ENCODE results near the gene TTI1. TPM values are rescaled to one million over a fixed set of nuclear protein-coding genes. Genes with fewer than 3 reads are reported as not detected.

TTI1 gene
- 14.1 TPM for total RNA-seq
- 10 to 100 TPM; 13.5 to 20.4 (median 15.2) TPM for polyA plus RNA-seq (ENCODE audit: insufficient read depth in 1 of 8, insufficient read length in 8 of 8, low replicate concordance in 1 of 8)
- long read RNA-seq, donor 1 = 0 reads
- long read RNA-seq, donor 2, partial matches to known transcripts = 0 of 1 reads
- long read RNA-seq, donor 2, other reads (novel, unspliced or antisense) = 0 of 1 reads
- long read RNA-seq, donor 3, partial matches to known transcripts = 7 of 13 reads
- long read RNA-seq, donor 3, other reads (novel, unspliced or antisense) = 0 of 13 reads
- long read RNA-seq, donor 4, partial matches to known transcripts = 13 of 15 reads
- long read RNA-seq, donor 4, other reads (novel, unspliced or antisense) = 0 of 15 reads
- long read RNA-seq, donor 5, transcript TTI1-203 (7 exons, 3,791 nt) = major isoform, 5 of 73 reads
- long read RNA-seq, donor 5, partial matches to known transcripts = 55 of 73 reads
- long read RNA-seq, donor 5, other reads (novel, unspliced or antisense) = 9 of 73 reads
- long read RNA-seq, donor 6, partial matches to known transcripts = 7 of 12 reads
- long read RNA-seq, donor 6, other reads (novel, unspliced or antisense) = 0 of 12 reads
- long read RNA-seq, donor 7, partial matches to known transcripts = 0 of 5 reads
- long read RNA-seq, donor 7, other reads (novel, unspliced or antisense) = 0 of 5 reads
- long read RNA-seq, donor 8, partial matches to known transcripts = 0 of 3 reads
- long read RNA-seq, donor 8, other reads (novel, unspliced or antisense) = 0 of 3 reads
- long read RNA-seq, donor 9 = 0 reads
- long read RNA-seq, donor 10, partial matches to known transcripts = 0 of 3 reads
- long read RNA-seq, donor 10, other reads (novel, unspliced or antisense) = 0 of 3 reads
- long read RNA-seq, donor 11, partial matches to known transcripts = 5 of 5 reads
- long read RNA-seq, donor 11, other reads (novel, unspliced or antisense) = 0 of 5 reads

DNA sequence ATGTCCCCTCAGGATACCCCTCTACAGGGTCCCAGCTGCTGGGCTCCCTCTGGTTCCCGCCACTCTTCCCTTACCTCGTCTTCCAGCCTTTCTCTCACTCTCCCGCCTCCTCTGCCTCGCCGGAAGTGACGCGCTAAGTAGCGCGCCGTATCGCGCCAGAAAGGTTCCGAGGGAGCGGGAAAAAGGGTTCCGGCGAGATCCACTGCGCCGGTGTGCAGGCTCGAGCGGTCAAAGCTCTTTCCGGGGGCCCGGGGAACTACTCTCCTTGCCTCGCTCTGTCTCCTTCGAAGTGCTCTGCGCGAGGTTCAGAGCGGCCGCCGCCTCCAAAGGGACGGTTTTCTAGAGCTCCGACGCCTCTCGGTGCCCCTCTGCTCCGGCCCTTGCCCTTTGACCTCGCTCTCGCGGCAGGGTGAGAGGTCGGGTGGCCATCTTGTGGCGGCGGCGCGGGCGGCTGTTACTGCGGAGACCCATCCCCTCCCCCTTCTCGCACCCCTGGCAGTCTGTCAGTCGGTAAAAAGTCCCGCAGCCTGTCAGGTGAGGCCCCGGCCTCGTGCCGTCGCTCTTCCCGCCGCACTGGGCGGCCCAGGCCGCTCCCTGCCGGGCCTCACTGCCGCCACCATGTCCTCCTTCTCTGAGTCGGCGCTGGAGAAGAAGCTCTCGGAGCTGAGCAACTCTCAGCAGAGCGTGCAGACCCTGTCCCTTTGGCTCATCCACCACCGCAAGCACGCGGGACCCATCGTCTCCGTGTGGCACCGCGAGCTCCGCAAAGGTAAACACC is at the start of gene TTI1, which contains the start of gene RPRD1B:
TSS of gene TTI1 (minus strand) at position 127 of the 778 bp plus-strand sequence. CDS start 19,640 bp downstream, outside the sequence.
TSS of gene RPRD1B (plus strand) at position 417 of the 778 bp plus-strand sequence. CDS start at position 619, 202 bp downstream.
- WGBS (ENCODE audit: insufficient coverage) = under 1% methylated on average over 59 of the region's 69 CpGs
- peak; percentile 98 for DNase-seq
- Histone ChIP-seq H3K4me1 (ENCODE audit: control insufficient read depth, insufficient read depth, low read length) (peaks cover 21% of the 10 kb centered on the region), H3K9me3 (replicated peaks; ENCODE audit: control insufficient read depth, low read depth, low read length) (no peaks in the 10 kb centered on the region), H3K27ac (ENCODE audit: low read length) (peak within 1 kb of the TSS; percentile 90), H3K27me3 (ENCODE audit: control insufficient read depth, insufficient read depth, low read length) (no peaks in the 10 kb centered on the region), H3K36me3 (ENCODE audit: control insufficient read depth, insufficient read depth, low read length) (peaks cover 21% of the 10 kb centered on the region), H3K4me3 (ENCODE audit: low read length) (peak within 1 kb of the TSS; percentile 99)

- H3K4me3 ChIP-seq (ENCODE audit: low read length) = no peak overlapping the region
- no peak for DNase-seq
- peaks cover 32% of the 10 kb centered on the region for H3K36me3 ChIP-seq (ENCODE audit: control insufficient read depth, insufficient read depth, low read length)
- H3K27me3 ChIP-seq (ENCODE audit: control insufficient read depth, insufficient read depth, low read length) = no peaks in the 10 kb centered on the region
- H3K4me1 ChIP-seq (ENCODE audit: control insufficient read depth, insufficient read depth, low read length) = peaks cover 17% of the 10 kb centered on the region
- no peak overlapping the region for H3K27ac ChIP-seq (ENCODE audit: low read length)
- H3K9me3 ChIP-seq (replicated peaks; ENCODE audit: control insufficient read depth, low read depth, low read length) = peaks cover 6% of the 10 kb centered on the region
Observed at GRCh38 chr20:38082894-38083293, 49.6 kb upstream of the TTI1 start.

- no peak overlapping the region for H3K4me3 ChIP-seq (ENCODE audit: low read length)
- peaks cover 31% of the 10 kb centered on the region for H3K36me3 ChIP-seq (ENCODE audit: control insufficient read depth, insufficient read depth, low read length)
- H3K4me1 ChIP-seq (ENCODE audit: control insufficient read depth, insufficient read depth, low read length) = peaks cover 17% of the 10 kb centered on the region
- H3K27ac ChIP-seq (ENCODE audit: low read length) = no peak overlapping the region
- no CpG with 5 or more reads among the region's 3 CpGs for WGBS (ENCODE audit: insufficient coverage)
- no peaks in the 10 kb centered on the region for H3K27me3 ChIP-seq (ENCODE audit: control insufficient read depth, insufficient read depth, low read length)
- no peak for DNase-seq
- H3K9me3 ChIP-seq (replicated peaks; ENCODE audit: control insufficient read depth, low read depth, low read length) = peaks cover 6% of the 10 kb centered on the region
Observed at GRCh38 chr20:38081575-38081974, 48.3 kb upstream of the TTI1 start.

DNA sequence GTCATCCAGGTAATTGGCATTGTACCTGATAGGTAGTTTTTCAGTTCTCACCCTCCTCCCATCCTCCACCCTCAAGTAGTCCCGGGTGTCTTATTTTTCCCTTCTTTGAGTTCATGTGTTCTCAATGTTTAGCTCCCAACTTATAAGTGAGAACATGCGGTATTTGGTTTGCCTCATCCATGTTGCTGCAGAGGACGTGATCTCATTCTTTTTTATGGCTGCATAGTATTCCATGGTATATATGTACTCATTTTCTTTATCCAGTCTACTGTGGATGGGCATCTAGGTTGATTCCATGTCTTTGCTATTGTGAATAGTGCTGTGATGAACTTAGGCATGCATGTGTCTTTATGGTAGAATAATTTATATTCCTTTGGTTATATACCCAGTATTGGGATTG is 46.1 kb upstream of the TTI1 start:
- Histone ChIP-seq H3K36me3 (ENCODE audit: control insufficient read depth, insufficient read depth, low read length) (peaks cover 21% of the 10 kb centered on the region), H3K27me3 (ENCODE audit: control insufficient read depth, insufficient read depth, low read length) (no peaks in the 10 kb centered on the region), H3K27ac (ENCODE audit: low read length) (no peak overlapping the region), H3K4me1 (ENCODE audit: control insufficient read depth, insufficient read depth, low read length) (peaks cover 18% of the 10 kb centered on the region), H3K4me3 (ENCODE audit: low read length) (no peak overlapping the region), H3K9me3 (replicated peaks; ENCODE audit: control insufficient read depth, low read depth, low read length) (peaks cover 6% of the 10 kb centered on the region)
- whole genome bisulfite sequencing (ENCODE audit: insufficient coverage) = no CpG with 5 or more reads among the region's 3 CpGs
- no peak for DNase-seq

DNA sequence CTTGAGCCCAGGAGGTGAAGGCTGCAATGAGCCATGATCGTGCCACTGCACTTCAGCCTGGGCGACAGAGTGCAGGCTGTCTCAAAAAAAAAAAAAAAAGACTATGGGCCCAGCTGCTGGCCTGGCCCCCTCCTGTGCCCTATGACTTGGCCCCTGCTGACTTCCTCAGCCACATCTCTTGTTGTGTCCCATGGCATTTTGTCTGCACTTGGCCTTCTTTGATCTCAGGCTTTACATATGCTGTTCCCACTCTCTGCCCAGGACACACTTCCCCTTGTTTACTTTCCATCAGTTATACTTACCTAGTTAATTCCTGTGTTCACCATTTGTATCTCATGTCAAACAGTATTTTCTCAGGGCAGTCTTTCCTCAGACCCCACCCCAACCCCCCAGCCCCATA is 44.8 kb upstream of the TTI1 start:
- no peak for DNase-seq
- Histone ChIP-seq H3K36me3 (ENCODE audit: control insufficient read depth, insufficient read depth, low read length) (peaks cover 21% of the 10 kb centered on the region), H3K9me3 (replicated peaks; ENCODE audit: control insufficient read depth, low read depth, low read length) (peaks cover 6% of the 10 kb centered on the region), H3K27me3 (ENCODE audit: control insufficient read depth, insufficient read depth, low read length) (no peaks in the 10 kb centered on the region), H3K27ac (ENCODE audit: low read length) (no peak overlapping the region), H3K4me3 (ENCODE audit: low read length) (no peak overlapping the region), H3K4me1 (ENCODE audit: control insufficient read depth, insufficient read depth, low read length) (peaks cover 22% of the 10 kb centered on the region)
- WGBS (ENCODE audit: insufficient coverage) = 92% methylated on average over 2 of the region's 2 CpGs

GRCh38 chr20:38076548-38076947 is 43.3 kb upstream of the TTI1 start:
- peaks cover 6% of the 10 kb centered on the region for H3K9me3 ChIP-seq (replicated peaks; ENCODE audit: control insufficient read depth, low read depth, low read length)
- H3K36me3 ChIP-seq (ENCODE audit: control insufficient read depth, insufficient read depth, low read length) = peaks cover 21% of the 10 kb centered on the region
- no peak overlapping the region for H3K4me3 ChIP-seq (ENCODE audit: low read length)
- H3K4me1 ChIP-seq (ENCODE audit: control insufficient read depth, insufficient read depth, low read length) = peaks cover 23% of the 10 kb centered on the region
- no peaks in the 10 kb centered on the region for H3K27me3 ChIP-seq (ENCODE audit: control insufficient read depth, insufficient read depth, low read length)
- DNase-seq = no peak
- no peak overlapping the region for H3K27ac ChIP-seq (ENCODE audit: low read length)

DNA sequence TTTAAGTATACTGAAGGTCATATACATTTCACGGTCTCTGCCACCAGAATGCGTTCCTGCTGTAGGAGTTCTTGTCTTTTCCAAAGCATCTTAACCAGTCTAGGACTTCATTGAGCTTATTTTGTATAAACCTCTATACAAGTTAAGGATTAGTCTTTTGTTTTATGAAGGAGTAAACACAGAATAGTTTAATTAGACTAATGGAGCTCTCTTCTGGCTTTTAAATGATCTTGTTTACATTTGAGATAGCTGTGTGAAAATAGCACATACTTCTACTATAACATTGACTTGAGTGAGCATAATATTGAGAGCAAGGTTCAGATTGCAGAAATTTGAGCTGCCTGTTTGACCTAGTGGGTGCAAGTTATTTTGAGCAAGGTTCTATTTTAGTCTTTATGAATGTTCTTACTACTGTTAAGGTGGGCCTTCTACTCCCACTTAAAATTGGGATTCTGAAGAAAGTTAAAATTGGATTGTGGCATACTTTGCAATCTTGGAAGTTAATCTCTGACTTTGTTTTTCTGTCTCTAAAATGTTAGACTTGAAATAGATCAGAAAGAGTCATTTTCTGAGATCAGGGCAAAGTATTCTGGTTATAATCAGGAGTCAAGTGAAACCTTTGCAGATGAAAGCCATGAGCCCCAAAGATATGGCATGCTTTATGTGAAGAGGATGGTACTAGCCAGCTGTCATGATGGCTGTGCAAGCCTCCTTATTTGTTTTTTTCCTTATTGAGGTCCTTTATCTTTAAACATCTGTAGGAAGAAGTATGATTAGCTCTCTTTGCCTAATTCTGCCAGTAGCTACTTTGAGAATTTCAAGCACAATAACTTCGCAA is 42.1 kb upstream of the TTI1 start:
- Histone ChIP-seq H3K27me3 (ENCODE audit: control insufficient read depth, insufficient read depth, low read length) (no peaks in the 10 kb centered on the region), H3K4me3 (ENCODE audit: low read length) (no peak overlapping the region), H3K36me3 (ENCODE audit: control insufficient read depth, insufficient read depth, low read length) (peaks cover 24% of the 10 kb centered on the region), H3K9me3 (replicated peaks; ENCODE audit: control insufficient read depth, low read depth, low read length) (no peaks in the 10 kb centered on the region), H3K4me1 (ENCODE audit: control insufficient read depth, insufficient read depth, low read length) (peaks cover 23% of the 10 kb centered on the region), H3K27ac (ENCODE audit: low read length) (peak overlapping the region; percentile 45)
- WGBS (ENCODE audit: insufficient coverage) = no CpG with 5 or more reads among the region's 3 CpGs
- peak; percentile 38 for DNase-seq

GRCh38 chr20:38073307-38074071 is 40.2 kb upstream of the TTI1 start:
- peaks cover 23% of the 10 kb centered on the region for H3K4me1 ChIP-seq (ENCODE audit: control insufficient read depth, insufficient read depth, low read length)
- H3K27me3 ChIP-seq (ENCODE audit: control insufficient read depth, insufficient read depth, low read length) = no peaks in the 10 kb centered on the region
- WGBS (ENCODE audit: insufficient coverage) = 50% methylated on average over 1 of the region's 5 CpGs
- no peaks in the 10 kb centered on the region for H3K9me3 ChIP-seq (replicated peaks; ENCODE audit: control insufficient read depth, low read depth, low read length)
- DNase-seq = peak; percentile 91
- peaks cover 34% of the 10 kb centered on the region for H3K36me3 ChIP-seq (ENCODE audit: control insufficient read depth, insufficient read depth, low read length)
- peak overlapping the region; percentile 76 for H3K27ac ChIP-seq (ENCODE audit: low read length)
- no peak overlapping the region for H3K4me3 ChIP-seq (ENCODE audit: low read length)
